A549 (cell line): ENCODE data around the gene SETBP1. TPM values are rescaled to one million over a fixed set of nuclear protein-coding genes. Genes with fewer than 3 reads are reported as not detected.

Experiments
- ATAC-seq, 2 experiments: fragments of 200-7000 bp in 1 of 2; fragments of >200 bp in 1 of 2; cut with Nextera tagmentation in 1 of 2; cut with Tn5 transposase in 1 of 2; 3 replicates each; pipeline versions ENCODE4 v1.8.0 to v1.9.1; 2018 to 2020; ENCODE audit warnings: mild to moderate bottlenecking in 1 of 2, moderate library complexity in 1 of 2
- CTCF ChIA-PET: fragments of 300-600 bp; sonication (Branson Sonifier 250); formaldehyde crosslinking; extraction: SDS; loops from one replicate; lab custom pipeline; 2021; ENCODE audit warnings: antibody characterized with exemption, inconsistent platforms; lab: Yijun Ruan, JAX
- POLR2A ChIA-PET: fragments of 350-600 bp; formaldehyde crosslinking; extraction: SDS; loops from one replicate; lab custom pipeline; 2021; ENCODE audit warnings: antibody characterized with exemption, inconsistent platforms; lab: Yijun Ruan, JAX
- DNase-seq, 2 experiments: peaks; one replicate each; pipeline versions ENCODE4 v3.0.0 to v3.0.0-alpha.2; 2011 to 2016; ENCODE audit warnings: low read depth in 1 of 2, low spot score in 1 of 2
- FAIRE-seq: peaks from 2 replicates; lab custom pipeline; 2011; peaks lifted over from hg19 to GRCh38; lab: Jason Lieb, UNC
- H3K27ac ChIP-seq, 2 experiments: fragments of >200 bp; sonication (Bioruptor Twin); formaldehyde crosslinking; 3 replicates each; pipeline ENCODE4 v1.5.1; 2016 to 2017
- H3K4me1 ChIP-seq: fragments of >200 bp; sonication (Bioruptor Twin); formaldehyde crosslinking; 3 replicates; pipeline ENCODE4 v1.6.1; 2016
- H3K4me2 ChIP-seq: fragments of >200 bp; sonication (Bioruptor Twin); formaldehyde crosslinking; 3 replicates; pipeline ENCODE4 v1.6.1; 2016
- H3K4me3 ChIP-seq: fragments of >200 bp; sonication (Bioruptor Twin); formaldehyde crosslinking; 3 replicates; pipeline ENCODE4 v1.5.1; 2016
- H3K9me3 ChIP-seq: fragments of >200 bp; sonication (Bioruptor Twin); formaldehyde crosslinking; 3 replicates; pipeline ENCODE4 v1.6.1; 2016
- ATOH8 ChIP-seq: fragments of 250-450 bp; sonication (Bioruptor Pico); IDR thresholded peaks from 2 replicates; pipeline ENCODE4 v1.5.0; 2020; ENCODE audit warnings: low read depth, mild to moderate bottlenecking, moderate library complexity
- BCL3 ChIP-seq: fragments of >200 bp; sonication (Bioruptor Twin); formaldehyde crosslinking; IDR thresholded peaks from 3 replicates; pipeline ENCODE4 v1.6.1; 2016
- CEBPB ChIP-seq, 2 experiments: fragments of >200 bp in 1 of 2; sonication (Bioruptor Twin) in 1 of 2; formaldehyde crosslinking in 1 of 2; IDR thresholded peaks; 2 replicates each; pipeline ENCODE4 v1.6.1; 2012 to 2016
- CHD2 ChIP-seq: fragments of 150-350 bp; IDR thresholded peaks from 2 replicates; pipeline ENCODE4 v1.6.1; 2014; ENCODE audit warnings: low read length; ENCODE audit not compliant: partially characterized antibody
- EHF ChIP-seq: fragments of 250-450 bp; sonication (Bioruptor Pico); IDR thresholded peaks from 2 replicates; pipeline ENCODE4 v1.5.0; 2020; ENCODE audit warnings: mild to moderate bottlenecking
- FOSB ChIP-seq: fragments of 250-450 bp; sonication (Bioruptor Pico); IDR thresholded peaks from 2 replicates; pipeline ENCODE4 v1.5.0; 2020; ENCODE audit warnings: mild to moderate bottlenecking, moderate library complexity
- HDAC2 ChIP-seq: fragments of 200-600 bp; sonication (generic); IDR thresholded peaks from 2 replicates; pipeline ENCODE4 v1.6.1; 2016
- HEYL ChIP-seq: fragments of 250-450 bp; sonication (Bioruptor Pico); IDR thresholded peaks from 2 replicates; pipeline ENCODE4 v1.8.0; 2021; ENCODE audit warnings: mild to moderate bottlenecking, moderate library complexity
- HOXA7 ChIP-seq: fragments of 250-450 bp; sonication (Bioruptor Pico); IDR thresholded peaks from 2 replicates; pipeline ENCODE4 v1.5.0; 2020; ENCODE audit warnings: mild to moderate bottlenecking, moderate library complexity
- HOXB13 ChIP-seq: fragments of 250-450 bp; sonication (Bioruptor Pico); IDR thresholded peaks from 2 replicates; pipeline ENCODE4 v1.5.0; 2020; ENCODE audit warnings: low read depth, mild to moderate bottlenecking, moderate library complexity
- KDM1A ChIP-seq: fragments of 200-600 bp; sonication (generic); IDR thresholded peaks from 2 replicates; pipeline ENCODE4 v1.6.1; 2016; ENCODE audit warnings: low read depth, mild to moderate bottlenecking
- KDM5A ChIP-seq: fragments of 200-600 bp; sonication (generic); IDR thresholded peaks from 2 replicates; pipeline ENCODE4 v1.6.1; 2016; ENCODE audit warnings: antibody characterized with exemption, mild to moderate bottlenecking
- MAZ ChIP-seq: fragments of 150-350 bp; IDR thresholded peaks from 2 replicates; pipeline ENCODE4 v1.6.1; 2014; ENCODE audit warnings: antibody characterized with exemption, low read depth, low read length, borderline replicate concordance
- MYC ChIP-seq: IDR thresholded peaks from 2 replicates; pipeline ENCODE4 v1.6.1; 2012; ENCODE audit warnings: mild to moderate bottlenecking, inconsistent platforms, low read length, improper control_type of control experiment, borderline replicate concordance
- NFE2L2 ChIP-seq: fragments of 150-350 bp; conservative IDR thresholded peaks from 2 replicates; pipeline ENCODE4 v1.6.1; 2014; ENCODE audit warnings: low read length
- NR3C1 ChIP-seq: fragments of >200 bp; sonication (Bioruptor Twin); formaldehyde crosslinking; IDR thresholded peaks from 3 replicates; pipeline ENCODE4 v1.6.1; 2017
- PHF8 ChIP-seq: fragments of 200-600 bp; sonication (generic); IDR thresholded peaks from 2 replicates; pipeline ENCODE4 v1.6.1; 2016; ENCODE audit warnings: low read depth, mild to moderate bottlenecking, antibody characterized with exemption, moderate library complexity, borderline replicate concordance
- POLR2AphosphoS2 ChIP-seq: conservative IDR thresholded peaks from 2 replicates; pipeline ENCODE4 v1.6.1; 2012; ENCODE audit warnings: low read length, improper control_type of control experiment, inconsistent platforms
- RAD21 ChIP-seq, 2 experiments: fragments of >200 bp in 1 of 2; sonication (Bioruptor Twin) in 1 of 2; formaldehyde crosslinking in 1 of 2; IDR thresholded peaks in 1 of 2; conservative IDR thresholded peaks in 1 of 2; 2 replicates in 1 of 2; 3 replicates in 1 of 2; pipeline ENCODE4 v1.6.1; 2012 to 2018; ENCODE audit warnings: inconsistent platforms in 1 of 2
- SMC3 ChIP-seq: fragments of >200 bp; sonication (Bioruptor Twin); formaldehyde crosslinking; IDR thresholded peaks from 3 replicates; pipeline ENCODE4 v1.6.1; 2018; ENCODE audit warnings: inconsistent platforms
- TFCP2L1 ChIP-seq: fragments of 250-450 bp; sonication (Bioruptor Pico); IDR thresholded peaks from 2 replicates; pipeline ENCODE4 v1.5.0; 2021; ENCODE audit warnings: mild to moderate bottlenecking
- ZFP36 ChIP-seq: fragments of 450-650 bp; IDR thresholded peaks from 2 replicates; pipeline ENCODE4 v1.6.1; 2014; ENCODE audit warnings: borderline replicate concordance; ENCODE audit not compliant: partially characterized antibody
- WGBS: methylation state at CpG from one replicate; pipeline ENCODE4 v1.1.6; 2017; ENCODE audit errors: missing lambda C conversion rate; 5-methylcytosine and 5-hydroxymethylcytosine counted together
- polyA plus RNA-seq, 4 experiments: library from polyadenylated mRNA; depleted of rRNA in 3 of 4; stranded (reverse); fragments of >200 nt; fragmentation: RNase III in 1 of 4; extraction: RNeasy Plus Mini Kit Qiagen cat#74134 plus additional on column Dnase treatment in 1 of 4; gene quantifications; 2 replicates in 3 of 4; 3 replicates in 1 of 4; pipeline ENCODE4 v1.2.3, GENCODE V29; 2011 to 2017

The SETBP1 gene
- polyA plus RNA-seq, 2 of the 4 experiments (the other 2 are of a cell fraction): 0.50 to 1.9 TPM

GRCh38 chr18:44811572-44812125 is 131.0 kb downstream of the SETBP1 start:
- FAIRE-seq: no peak

GRCh38 chr18:44812426-44812825 is 131.7 kb downstream of the SETBP1 start:
- no peak overlapping the region for H3K27ac ChIP-seq
- FAIRE-seq (no peak), ATAC-seq (no peak), DNase-seq (no peak)
- TF ChIP-seq MAZ (no peak), KDM5A (no peak), HOXA7 (CRISPR knock-in tag) (no peak), CHD2 (no peak), MYC (no peak), RAD21 (conservative IDR thresholded peaks at IDR 0.05 in 1 of 2, IDR thresholded peaks at IDR 0.05 in 1 of 2) (no peak)
- H3K4me1 ChIP-seq: peaks cover 6% of the 10 kb centered on the region; the same call in 1 of the 3 replicates
- H3K9me3 ChIP-seq: no peaks in the 10 kb centered on the region
- no peak overlapping the region for H3K4me3 ChIP-seq
- no peak overlapping the region for H3K4me2 ChIP-seq
- ChIA-PET CTCF (no interaction called here), POLR2A (no interaction called here)
- 76% methylated on average over 1 of the region's 1 CpG for WGBS

More at GRCh38 chr18:44811572-44812125, 131.0 kb downstream of the SETBP1 start:
- H3K4me2 ChIP-seq: no peak overlapping the region
- TF ChIP-seq EHF (CRISPR knock-in tag) (no peak), KDM1A (no peak), TFCP2L1 (CRISPR knock-in tag) (no peak), HDAC2 (no peak), SMC3 (no peak), FOSB (CRISPR knock-in tag) (no peak)
- ChIA-PET CTCF (no interaction called here), POLR2A (no interaction called here)
- DNase-seq: no peak
- no peak for ATAC-seq
- peaks cover 6% of the 10 kb centered on the region; the same call in 1 of the 3 replicates for H3K4me1 ChIP-seq
- H3K27ac ChIP-seq: no peak overlapping the region
- no peaks in the 10 kb centered on the region for H3K9me3 ChIP-seq
- H3K4me3 ChIP-seq: no peak overlapping the region

- POLR2A ChIA-PET: no interaction called here
- WGBS: 59% methylated on average over 4 of the region's 4 CpGs
- FAIRE-seq: no peak
- Histone ChIP-seq H3K4me2 (no peak overlapping the region), H3K27ac (no peak overlapping the region), H3K4me3 (no peak overlapping the region), H3K4me1 (no peaks in the 10 kb centered on the region), H3K9me3 (no peaks in the 10 kb centered on the region)
- TF ChIP-seq PHF8 (no peak), CEBPB (IDR thresholded peaks at IDR 0.05) (no peak), HOXB13 (CRISPR knock-in tag) (no peak), BCL3 (no peak), POLR2AphosphoS2 (no peak), ZFP36 (no peak), NR3C1 (no peak), ATOH8 (CRISPR knock-in tag) (no peak), NFE2L2 (no peak), HEYL (CRISPR knock-in tag) (no peak)
- CTCF ChIA-PET: no interaction called here
- DNase-seq: no peak
- ATAC-seq: no peak
Measured at GRCh38 chr18:44813586-44813985, 132.9 kb downstream of the SETBP1 start.
